HL-60 (cell line): ENCODE measurements around the gene RBM4.

Source experiments
- GABPA ChIP-seq: IDR thresholded peaks from 2 replicates; pipeline ENCODE4 v1.6.1; 2012; ENCODE audit warnings: low read depth
- POLR2AphosphoS5 ChIP-seq: IDR thresholded peaks from 2 replicates; pipeline ENCODE4 v1.6.1; 2012; ENCODE audit warnings: low read depth
- SPI1 ChIP-seq: IDR thresholded peaks from 2 replicates; pipeline ENCODE4 v1.6.1; 2012; ENCODE audit warnings: low read depth, mild to moderate bottlenecking, borderline replicate concordance
- TF ChIP-seq, protein P1 (sequence below): IDR thresholded peaks from one replicate; pipeline ENCODE4 v1.5.1; 2011; ENCODE audit warnings: low read length, control low read depth, inconsistent platforms; ENCODE audit not compliant: insufficient read depth
- TF ChIP-seq, protein P2 (sequence below): IDR thresholded peaks from 2 replicates; pipeline ENCODE4 v1.6.1; 2012; ENCODE audit warnings: low read depth; ENCODE audit not compliant: insufficient replicate concordance

DNA sequence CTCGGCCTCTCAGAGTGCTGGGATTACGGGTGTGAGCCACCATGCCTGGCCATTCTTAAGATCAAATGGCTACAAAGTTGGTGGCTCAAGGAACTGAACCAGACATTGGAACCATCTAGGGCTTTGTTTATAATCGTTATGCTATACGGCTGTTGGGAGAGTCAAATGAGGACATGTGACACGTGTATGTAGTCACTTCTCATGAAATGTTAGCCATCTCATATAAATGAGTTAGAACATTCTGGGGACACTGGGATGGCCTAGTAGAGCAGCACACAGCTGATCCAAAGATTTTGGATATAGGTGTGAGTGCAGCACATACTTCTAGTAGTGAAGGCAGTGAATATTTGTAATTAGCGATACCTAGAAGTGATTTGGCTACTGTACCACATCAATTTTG is 6.6 kb upstream of the RBM4 start:
- TF ChIP-seq, protein P1, sequence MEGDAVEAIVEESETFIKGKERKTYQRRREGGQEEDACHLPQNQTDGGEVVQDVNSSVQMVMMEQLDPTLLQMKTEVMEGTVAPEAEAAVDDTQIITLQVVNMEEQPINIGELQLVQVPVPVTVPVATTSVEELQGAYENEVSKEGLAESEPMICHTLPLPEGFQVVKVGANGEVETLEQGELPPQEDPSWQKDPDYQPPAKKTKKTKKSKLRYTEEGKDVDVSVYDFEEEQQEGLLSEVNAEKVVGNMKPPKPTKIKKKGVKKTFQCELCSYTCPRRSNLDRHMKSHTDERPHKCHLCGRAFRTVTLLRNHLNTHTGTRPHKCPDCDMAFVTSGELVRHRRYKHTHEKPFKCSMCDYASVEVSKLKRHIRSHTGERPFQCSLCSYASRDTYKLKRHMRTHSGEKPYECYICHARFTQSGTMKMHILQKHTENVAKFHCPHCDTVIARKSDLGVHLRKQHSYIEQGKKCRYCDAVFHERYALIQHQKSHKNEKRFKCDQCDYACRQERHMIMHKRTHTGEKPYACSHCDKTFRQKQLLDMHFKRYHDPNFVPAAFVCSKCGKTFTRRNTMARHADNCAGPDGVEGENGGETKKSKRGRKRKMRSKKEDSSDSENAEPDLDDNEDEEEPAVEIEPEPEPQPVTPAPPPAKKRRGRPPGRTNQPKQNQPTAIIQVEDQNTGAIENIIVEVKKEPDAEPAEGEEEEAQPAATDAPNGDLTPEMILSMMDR: no peak
- TF ChIP-seq POLR2AphosphoS5 (no peak), GABPA (no peak), SPI1 (no peak)
- TF ChIP-seq, protein P2, sequence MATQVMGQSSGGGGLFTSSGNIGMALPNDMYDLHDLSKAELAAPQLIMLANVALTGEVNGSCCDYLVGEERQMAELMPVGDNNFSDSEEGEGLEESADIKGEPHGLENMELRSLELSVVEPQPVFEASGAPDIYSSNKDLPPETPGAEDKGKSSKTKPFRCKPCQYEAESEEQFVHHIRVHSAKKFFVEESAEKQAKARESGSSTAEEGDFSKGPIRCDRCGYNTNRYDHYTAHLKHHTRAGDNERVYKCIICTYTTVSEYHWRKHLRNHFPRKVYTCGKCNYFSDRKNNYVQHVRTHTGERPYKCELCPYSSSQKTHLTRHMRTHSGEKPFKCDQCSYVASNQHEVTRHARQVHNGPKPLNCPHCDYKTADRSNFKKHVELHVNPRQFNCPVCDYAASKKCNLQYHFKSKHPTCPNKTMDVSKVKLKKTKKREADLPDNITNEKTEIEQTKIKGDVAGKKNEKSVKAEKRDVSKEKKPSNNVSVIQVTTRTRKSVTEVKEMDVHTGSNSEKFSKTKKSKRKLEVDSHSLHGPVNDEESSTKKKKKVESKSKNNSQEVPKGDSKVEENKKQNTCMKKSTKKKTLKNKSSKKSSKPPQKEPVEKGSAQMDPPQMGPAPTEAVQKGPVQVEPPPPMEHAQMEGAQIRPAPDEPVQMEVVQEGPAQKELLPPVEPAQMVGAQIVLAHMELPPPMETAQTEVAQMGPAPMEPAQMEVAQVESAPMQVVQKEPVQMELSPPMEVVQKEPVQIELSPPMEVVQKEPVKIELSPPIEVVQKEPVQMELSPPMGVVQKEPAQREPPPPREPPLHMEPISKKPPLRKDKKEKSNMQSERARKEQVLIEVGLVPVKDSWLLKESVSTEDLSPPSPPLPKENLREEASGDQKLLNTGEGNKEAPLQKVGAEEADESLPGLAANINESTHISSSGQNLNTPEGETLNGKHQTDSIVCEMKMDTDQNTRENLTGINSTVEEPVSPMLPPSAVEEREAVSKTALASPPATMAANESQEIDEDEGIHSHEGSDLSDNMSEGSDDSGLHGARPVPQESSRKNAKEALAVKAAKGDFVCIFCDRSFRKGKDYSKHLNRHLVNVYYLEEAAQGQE: no peak
